Measurements from ENCODE around the gene KDF1. TPM values are rescaled to one million over a fixed set of nuclear protein-coding genes. Genes with fewer than 3 reads are reported as not detected.

Gene KDF1
- total RNA-seq, 4 donors from 2014 or later: not detected

DNA sequence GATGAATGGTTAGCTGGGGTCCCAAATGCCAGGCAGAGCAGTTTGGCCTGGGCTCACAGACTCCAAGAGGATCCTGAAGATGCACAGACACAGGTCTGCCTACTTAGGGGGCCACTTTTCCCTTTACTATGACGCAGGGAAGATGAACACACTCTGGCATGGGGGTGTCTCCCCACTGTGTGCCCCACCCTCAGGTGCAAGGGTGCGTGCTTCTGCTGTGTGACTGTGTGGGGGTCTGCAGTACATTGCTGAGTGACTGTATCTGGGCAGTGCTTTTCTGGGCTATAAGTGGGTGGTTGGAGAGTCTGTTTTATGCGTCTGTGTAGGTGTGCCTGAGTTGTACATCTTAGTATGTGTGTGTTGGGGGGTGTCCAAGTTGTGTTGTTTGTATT, 50.3 kb downstream of the KDF1 start:
- no peaks in the 10 kb centered on the region for H3K27me3 ChIP-seq
- no peaks in the 10 kb centered on the region for H3K9me3 ChIP-seq
- no peak overlapping the region for H3K27ac ChIP-seq
- no peaks in the 10 kb centered on the region for H3K36me3 ChIP-seq
- WGBS, 2 donors: 70 to 71% methylated on average over 3 of the region's 3 CpGs
- no peak for DNase-seq (ENCODE audit: low spot score in 2 of 2)
- TF ChIP-seq, protein P1, sequence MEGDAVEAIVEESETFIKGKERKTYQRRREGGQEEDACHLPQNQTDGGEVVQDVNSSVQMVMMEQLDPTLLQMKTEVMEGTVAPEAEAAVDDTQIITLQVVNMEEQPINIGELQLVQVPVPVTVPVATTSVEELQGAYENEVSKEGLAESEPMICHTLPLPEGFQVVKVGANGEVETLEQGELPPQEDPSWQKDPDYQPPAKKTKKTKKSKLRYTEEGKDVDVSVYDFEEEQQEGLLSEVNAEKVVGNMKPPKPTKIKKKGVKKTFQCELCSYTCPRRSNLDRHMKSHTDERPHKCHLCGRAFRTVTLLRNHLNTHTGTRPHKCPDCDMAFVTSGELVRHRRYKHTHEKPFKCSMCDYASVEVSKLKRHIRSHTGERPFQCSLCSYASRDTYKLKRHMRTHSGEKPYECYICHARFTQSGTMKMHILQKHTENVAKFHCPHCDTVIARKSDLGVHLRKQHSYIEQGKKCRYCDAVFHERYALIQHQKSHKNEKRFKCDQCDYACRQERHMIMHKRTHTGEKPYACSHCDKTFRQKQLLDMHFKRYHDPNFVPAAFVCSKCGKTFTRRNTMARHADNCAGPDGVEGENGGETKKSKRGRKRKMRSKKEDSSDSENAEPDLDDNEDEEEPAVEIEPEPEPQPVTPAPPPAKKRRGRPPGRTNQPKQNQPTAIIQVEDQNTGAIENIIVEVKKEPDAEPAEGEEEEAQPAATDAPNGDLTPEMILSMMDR (IDR thresholded peaks at IDR 0.05): no peak
- no peak for TF ChIP-seq EP300 (IDR thresholded peaks at IDR 0.05)
- TF ChIP-seq POLR2A (IDR thresholded peaks at IDR 0.05): no peak
- no peaks in the 10 kb centered on the region for H3K4me1 ChIP-seq
- H3K4me3 ChIP-seq: no peak overlapping the region

DNA sequence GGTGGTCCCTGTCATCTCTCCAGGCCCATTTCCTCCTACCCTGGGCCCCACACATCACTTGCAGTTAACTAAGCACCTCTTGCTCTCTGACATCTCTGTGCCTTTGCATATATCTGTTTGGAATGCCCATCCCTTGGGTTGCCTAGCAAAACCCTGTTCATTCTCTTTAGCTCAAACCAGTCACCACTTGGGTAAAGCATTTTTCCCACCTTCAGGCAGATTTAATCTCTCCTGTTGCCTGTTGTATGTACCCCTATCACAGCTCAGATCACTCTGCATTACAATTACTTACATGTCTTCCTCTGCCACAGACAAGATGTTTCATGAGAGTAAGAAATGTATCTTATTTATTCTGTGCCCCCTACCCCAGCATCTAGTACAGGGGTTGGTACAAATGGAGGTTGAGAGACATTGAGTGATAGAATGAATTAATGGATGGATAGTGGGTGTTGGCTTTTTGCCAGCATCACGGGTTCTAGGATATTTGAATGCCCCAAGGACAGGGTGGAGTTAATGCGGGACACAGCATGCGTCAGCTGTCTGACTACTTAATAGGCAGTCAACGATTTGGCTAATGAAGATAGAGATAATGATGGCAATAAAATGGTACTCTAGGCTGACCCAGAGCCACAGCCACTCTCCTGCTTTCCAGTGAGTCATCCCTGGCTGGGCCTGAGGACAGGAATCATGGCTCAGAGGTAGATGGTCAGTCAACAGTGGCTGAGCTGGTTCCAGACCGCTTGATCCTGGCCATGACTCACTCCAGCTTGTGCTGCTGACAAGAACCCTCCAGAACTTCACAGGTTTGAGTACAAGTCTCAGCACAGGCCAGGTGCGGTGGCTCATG, 53.0 kb downstream of the KDF1 start:
- no peaks in the 10 kb centered on the region for H3K36me3 ChIP-seq
- DNase-seq (ENCODE audit: low spot score in 2 of 2): no peak
- 54 to 57% methylated on average over 6 of the region's 6 CpGs for WGBS, 2 donors
- H3K4me3 ChIP-seq: no peak overlapping the region
- H3K9me3 ChIP-seq: no peaks in the 10 kb centered on the region
- H3K27ac ChIP-seq: no peak overlapping the region
- TF ChIP-seq EP300 (IDR thresholded peaks at IDR 0.05) (no peak), POLR2A (IDR thresholded peaks at IDR 0.05) (no peak)
- TF ChIP-seq, protein P1 (IDR thresholded peaks at IDR 0.05): no peak
- H3K27me3 ChIP-seq: no peaks in the 10 kb centered on the region
- no peaks in the 10 kb centered on the region for H3K4me1 ChIP-seq

DNA sequence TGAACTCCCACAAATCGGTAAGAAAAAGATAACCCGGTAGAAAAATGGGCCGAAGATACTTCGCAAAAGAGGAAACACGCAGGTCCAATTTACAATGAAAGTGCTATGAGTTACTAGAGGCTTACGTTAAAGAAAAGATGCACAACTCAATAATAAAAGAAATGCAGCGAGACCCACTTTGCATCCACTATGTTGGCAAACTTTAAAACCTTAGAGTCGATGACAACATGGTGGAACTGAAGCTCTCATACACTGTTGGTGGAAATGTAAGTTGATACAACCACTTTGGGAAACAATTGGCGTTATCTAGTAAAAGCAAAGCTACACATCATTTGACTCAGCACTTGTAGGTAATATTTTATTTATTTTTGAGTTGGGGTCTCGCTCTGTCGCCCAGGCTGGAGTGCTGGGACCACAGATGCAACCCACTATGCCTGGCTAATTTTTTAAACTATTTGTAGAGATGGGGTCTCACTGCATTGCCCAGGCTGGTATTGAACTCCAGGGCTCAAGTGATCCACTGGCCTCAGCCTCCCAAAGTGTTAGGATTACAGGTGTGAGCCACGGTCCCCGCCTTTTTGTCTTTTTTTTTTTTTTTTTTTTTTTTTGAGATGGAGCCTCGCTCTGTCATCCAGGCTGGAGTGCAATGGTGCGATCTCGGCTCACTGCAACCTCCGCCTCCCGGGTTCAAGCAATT, 59.3 kb downstream of the KDF1 start:
- no peaks in the 10 kb centered on the region for H3K9me3 ChIP-seq
- DNase-seq (ENCODE audit: low spot score in 2 of 2): no peak
- peaks cover 4 to 34% (median 7%) of the 10 kb centered on the region in 4 donors for H3K4me1 ChIP-seq
- peak overlapping the region; percentile 70 to 97 (median 87) for H3K4me3 ChIP-seq
- TF ChIP-seq, protein P1 (IDR thresholded peaks at IDR 0.05): no peak
- no peak for TF ChIP-seq EP300 (IDR thresholded peaks at IDR 0.05)
- no peak for TF ChIP-seq POLR2A (IDR thresholded peaks at IDR 0.05)
- no peaks in the 10 kb centered on the region for H3K27me3 ChIP-seq
- H3K27ac ChIP-seq: peak overlapping the region; percentile 72 to 87 (median 78)
- peaks cover 0 to 24% (median 2%) of the 10 kb centered on the region in 3 donors for H3K36me3 ChIP-seq
- WGBS, 2 donors: 69 to 72% methylated on average over 18 of the region's 18 CpGs

DNA sequence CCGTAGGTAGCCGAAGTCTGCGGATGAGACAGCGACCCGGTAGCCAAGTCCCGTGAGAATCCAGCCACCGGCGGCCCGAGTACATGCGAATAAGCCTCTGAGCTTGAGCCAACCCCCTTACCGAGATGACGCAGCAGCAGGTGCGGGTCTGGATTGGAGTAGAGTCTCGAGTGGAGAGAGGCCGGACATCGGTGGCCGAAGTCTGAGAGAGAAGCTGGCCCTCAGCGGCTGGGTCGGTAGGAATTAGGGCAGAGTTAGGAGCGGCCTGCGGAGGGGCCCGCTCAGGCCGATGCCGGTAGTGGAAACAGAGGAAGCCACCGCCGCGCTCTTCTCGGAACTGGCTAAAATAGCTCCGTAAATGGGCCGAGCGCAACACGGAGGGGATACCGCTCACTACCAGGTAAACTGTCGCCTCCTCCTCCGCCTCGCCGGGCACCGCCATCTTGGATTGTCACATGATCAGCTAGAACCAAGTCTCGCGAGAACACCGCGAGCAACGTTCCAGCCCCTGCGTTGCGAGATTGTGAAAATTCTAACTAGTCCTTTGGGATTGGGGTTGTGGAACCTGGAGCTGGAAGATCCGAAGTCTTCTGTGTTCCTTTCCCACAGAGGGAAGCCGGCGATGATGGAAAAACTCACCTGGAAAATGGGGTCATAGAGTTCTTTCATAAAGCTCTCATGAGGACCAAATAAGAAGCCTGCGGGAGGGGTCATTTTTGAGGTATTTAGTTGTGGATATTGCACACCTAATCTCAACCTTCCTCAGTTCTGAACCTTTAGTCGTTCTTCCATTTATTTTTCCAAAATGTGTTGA, 60.1 kb downstream of the KDF1 start, which contains the start of gene GPATCH3:
GPATCH3 (minus strand) TSS at position 467 of the 814 bp plus-strand sequence; CDS start at position 442, 25 bp downstream.
- TF ChIP-seq, protein P1 (IDR thresholded peaks at IDR 0.05): peak in 1 of 5 experiments; percentile 25
- TF ChIP-seq POLR2A (IDR thresholded peaks at IDR 0.05) (peak in 1 of 2 donors; percentile 46), EP300 (IDR thresholded peaks at IDR 0.05) (peak; percentile 25 to 90)
- H3K9me3 ChIP-seq: no peaks in the 10 kb centered on the region
- WGBS, 2 donors: 1 to 4% methylated on average over 50 of the region's 50 CpGs
- peak within 1 kb of the TSS; percentile 72 to 87 (median 78) for H3K27ac ChIP-seq
- H3K4me1 ChIP-seq: peaks cover 4 to 34% (median 7%) of the 10 kb centered on the region in 4 donors
- no peaks in the 10 kb centered on the region for H3K27me3 ChIP-seq
- peak; percentile 93 to 96 for DNase-seq (ENCODE audit: low spot score in 2 of 2)
- H3K36me3 ChIP-seq: peaks cover 2 to 32% (median 4%) of the 10 kb centered on the region in 3 donors
- H3K4me3 ChIP-seq: peak within 1 kb of the TSS; percentile 70 to 97 (median 87)

Other genes with a start within 250 kb of the KDF1 start
- gene PIGV, start 172.5 kb downstream of the KDF1 start, total RNA-seq: 10 to 100 TPM in 3 of 4 donors, 1 to 10 TPM in 1; 9.3 to 22.2 (median 17.6) TPM
- gene ZDHHC18, start 133.8 kb downstream of the KDF1 start, total RNA-seq: 10 to 100 TPM in 2 of 4 donors, 1 to 10 TPM in 2; 9.2 to 13.5 (median 10.0) TPM
- not detected for gene SFN, start 97.3 kb downstream of the KDF1 start, total RNA-seq
- 10 to 100 TPM in 3 of 4 donors, 1 to 10 TPM in 1; 7.9 to 14.7 (median 13.8) TPM for gene GPN2, start 70.2 kb downstream of the KDF1 start, total RNA-seq
- 10 to 100 TPM in 3 of 4 donors, 1 to 10 TPM in 1; 7.8 to 26.1 (median 12.5) TPM for gene GPATCH3, start 60.0 kb downstream of the KDF1 start, total RNA-seq
- not detected for gene NR0B2, start 46.5 kb downstream of the KDF1 start, total RNA-seq
- gene NUDC, start 38.7 kb downstream of the KDF1 start, total RNA-seq: 10 to 100 TPM; 47.9 to 60.9 (median 57.0) TPM
- gene TRNP1, start 33.2 kb upstream of the KDF1 start, total RNA-seq: 10 to 100 TPM; 15.0 to 55.7 (median 52.4) TPM
- 10 to 100 TPM; 11.7 to 36.3 (median 27.4) TPM for gene TENT5B, start 52.4 kb upstream of the KDF1 start, total RNA-seq
- gene SLC9A1, start 194.7 kb upstream of the KDF1 start, total RNA-seq: 10 to 100 TPM in 1 of 4 donors, 1 to 10 TPM in 3; 5.9 to 21.9 (median 7.8) TPM